NCI-H146 (cell line): ENCODE data around the gene PCDHA2.
"Not testable (repeated sequence)": the region's sequence is repeated elsewhere in the genome, so short reads cannot be mapped to it uniquely, and the experiment has no call there.

Experiments used
- DNase-seq: peaks from one replicate; lab custom pipeline; 2025; lab: John Stamatoyannopoulos, UW

Gene PCDHA2

DNA sequence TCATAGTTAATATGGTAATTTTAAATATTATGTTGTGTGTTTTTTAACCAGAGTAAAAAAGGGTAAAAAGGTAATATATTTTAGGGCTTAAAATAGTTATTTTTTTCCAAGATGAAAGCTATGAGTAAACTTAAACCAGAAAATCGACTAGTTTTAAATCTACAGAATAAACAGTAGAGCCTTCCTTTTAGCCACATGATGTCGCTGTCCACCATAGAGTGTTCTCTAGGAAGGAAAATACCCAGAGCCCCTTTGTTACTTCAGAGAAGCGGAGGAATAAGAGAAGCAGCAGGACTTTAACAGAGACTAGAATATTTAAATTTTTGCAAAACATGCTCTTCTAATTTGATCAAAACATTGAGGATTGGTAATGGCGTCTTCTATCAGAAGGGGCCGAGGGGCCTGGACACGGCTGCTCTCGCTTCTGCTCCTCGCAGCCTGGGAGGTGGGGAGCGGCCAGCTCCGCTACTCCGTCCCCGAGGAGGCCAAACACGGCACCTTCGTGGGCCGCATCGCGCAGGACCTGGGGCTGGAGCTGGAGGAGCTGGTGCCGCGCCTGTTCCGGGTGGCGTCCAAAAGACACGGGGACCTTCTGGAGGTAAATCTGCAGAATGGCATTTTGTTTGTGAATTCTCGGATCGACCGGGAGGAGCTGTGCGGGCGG, at the start of gene PCDHA2:
PCDHA2 (plus strand) TSS at position 258 of the 664 bp plus-strand sequence.
- DNase-seq = no peak

- no peak for DNase-seq
These were observed 41.1 kb upstream of the PCDHA2 start for GRCh38 chr5:140753561-140753960.

DNA sequence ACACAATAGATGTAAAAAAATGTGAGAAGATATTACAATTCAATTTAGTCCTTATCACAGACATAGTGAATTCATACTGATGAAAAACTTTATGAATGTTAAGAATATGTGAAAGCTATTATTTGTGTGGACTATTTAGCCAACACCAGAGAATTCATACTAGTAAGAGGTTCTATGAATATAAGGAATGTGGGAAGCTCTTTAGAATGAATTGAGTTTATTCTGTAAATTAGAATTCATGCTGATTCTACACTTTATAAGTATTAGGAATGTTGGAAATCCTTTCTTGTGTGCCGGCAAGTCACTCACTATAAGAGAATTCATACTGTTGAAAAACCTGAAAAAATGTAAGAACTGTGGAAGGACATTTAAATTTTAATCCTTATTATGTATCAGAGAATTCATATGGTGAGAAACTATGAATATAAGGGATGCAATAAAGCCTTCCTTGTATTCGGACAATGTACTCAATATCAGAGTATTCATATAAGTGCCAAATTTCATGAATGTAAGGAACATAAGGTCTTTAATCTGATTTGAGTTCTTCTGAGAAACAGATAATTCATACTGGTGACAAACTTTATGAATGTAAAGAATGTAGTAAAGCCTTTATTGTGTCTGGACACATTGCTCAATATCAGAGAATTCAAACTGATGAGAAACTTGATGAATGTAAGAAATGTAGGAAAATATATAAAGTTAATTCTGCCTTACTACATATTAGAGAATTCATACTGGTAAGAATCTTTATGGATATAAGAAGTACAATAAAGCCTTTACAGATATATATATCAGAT, 30.3 kb upstream of the PCDHA2 start:
- DNase-seq = no peak

DNA sequence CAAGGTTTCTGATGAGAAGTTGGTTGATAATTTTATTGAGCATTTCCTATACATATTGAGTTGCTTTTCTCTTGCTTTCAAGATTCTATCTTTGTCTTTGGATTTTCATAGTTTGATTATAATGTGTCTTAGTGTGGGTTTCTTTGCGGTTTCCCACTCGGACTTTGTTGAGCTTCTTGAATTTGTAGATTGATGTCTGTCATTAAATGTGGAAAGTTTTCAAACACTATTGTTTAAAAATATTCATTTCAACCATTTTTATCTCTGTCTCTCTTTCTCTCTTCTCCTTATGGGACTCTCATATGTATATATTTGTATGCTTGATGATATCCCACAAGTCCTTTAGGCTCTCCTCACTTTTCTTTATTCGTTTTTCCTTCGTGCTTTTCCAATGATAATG, 27.2 kb upstream of the PCDHA2 start:
- DNase-seq = no peak

DNA sequence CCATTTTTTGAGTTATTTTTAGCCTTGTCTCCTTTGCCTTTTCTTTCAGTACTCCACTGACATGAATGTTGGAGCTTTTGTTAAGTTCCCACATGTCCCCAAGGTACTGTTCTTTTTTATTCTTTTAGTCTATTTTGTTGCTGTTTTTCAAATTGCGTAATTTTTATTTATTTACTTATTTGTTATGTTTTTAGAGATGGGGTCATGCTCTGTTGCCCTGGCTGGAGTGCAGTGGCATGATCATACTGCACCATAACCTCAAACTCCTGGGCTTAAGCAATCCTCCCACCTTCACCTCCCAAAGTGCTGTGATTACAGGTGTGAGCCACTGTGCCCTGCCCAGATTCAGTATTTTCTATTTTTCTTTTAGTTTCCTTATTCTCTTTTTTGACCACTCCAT, 14.1 kb upstream of the PCDHA2 start:
- no peak for DNase-seq

DNA sequence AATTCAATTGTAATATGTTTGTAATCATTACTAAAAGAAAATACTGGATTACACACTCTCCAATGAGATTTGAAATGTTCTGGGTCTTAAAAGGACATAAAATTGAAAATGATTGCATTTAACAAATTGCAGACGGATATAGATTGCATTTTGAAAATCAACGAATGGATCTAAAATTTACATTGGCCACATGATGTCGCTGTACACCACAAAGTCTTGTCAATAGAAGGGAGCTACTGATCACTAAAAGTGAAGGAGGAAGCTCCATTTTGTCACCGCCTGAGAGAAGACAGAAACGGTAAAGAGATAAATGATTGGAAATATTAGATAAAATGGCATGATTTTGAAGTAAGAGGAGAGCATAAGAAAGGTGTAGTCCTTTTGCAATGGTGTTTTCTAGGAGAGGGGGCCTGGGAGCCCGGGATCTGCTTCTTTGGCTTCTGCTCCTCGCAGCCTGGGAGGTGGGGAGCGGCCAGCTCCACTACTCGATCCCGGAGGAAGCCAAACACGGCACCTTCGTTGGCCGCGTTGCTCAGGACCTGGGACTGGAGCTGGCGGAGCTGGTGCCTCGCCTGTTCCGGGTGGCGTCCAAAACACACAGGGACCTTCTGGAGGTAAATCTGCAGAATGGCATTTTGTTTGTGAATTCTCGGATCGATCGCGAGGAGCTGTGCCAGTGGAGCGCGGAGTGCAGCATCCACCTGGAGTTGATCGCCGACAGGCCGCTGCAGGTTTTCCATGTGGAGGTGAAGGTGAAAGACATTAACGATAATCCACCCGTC, 8.6 kb upstream of the PCDHA2 start, which contains the start of gene PCDHA1:
PCDHA1 (plus strand) TSS at position 236 of the 782 bp plus-strand sequence.
- peak; percentile 64 for DNase-seq

GRCh38 chr5:140787422-140787821, 7.2 kb upstream of the PCDHA2 start:
- not testable (repeated sequence) for DNase-seq

GRCh38 chr5:140787849-140788504, 6.7 kb upstream of the PCDHA2 start:
- DNase-seq = not testable (repeated sequence)

- no peak for DNase-seq
These were observed 3.6 kb upstream of the PCDHA2 start for GRCh38 chr5:140791089-140791488.

DNA sequence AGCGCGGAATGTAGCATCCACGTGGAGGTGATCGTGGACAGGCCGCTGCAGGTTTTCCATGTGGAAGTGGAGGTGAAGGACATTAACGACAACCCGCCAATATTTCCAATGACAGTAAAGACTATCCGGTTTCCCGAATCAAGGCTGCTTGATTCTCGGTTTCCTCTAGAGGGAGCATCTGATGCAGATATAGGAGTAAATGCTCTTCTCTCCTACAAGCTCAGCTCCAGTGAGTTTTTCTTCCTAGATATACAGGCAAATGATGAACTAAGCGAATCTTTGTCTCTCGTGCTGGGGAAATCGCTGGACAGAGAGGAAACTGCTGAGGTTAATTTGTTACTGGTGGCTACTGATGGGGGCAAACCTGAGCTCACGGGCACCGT, 598 bp downstream of the PCDHA2 start:
- no peak for DNase-seq

DNA sequence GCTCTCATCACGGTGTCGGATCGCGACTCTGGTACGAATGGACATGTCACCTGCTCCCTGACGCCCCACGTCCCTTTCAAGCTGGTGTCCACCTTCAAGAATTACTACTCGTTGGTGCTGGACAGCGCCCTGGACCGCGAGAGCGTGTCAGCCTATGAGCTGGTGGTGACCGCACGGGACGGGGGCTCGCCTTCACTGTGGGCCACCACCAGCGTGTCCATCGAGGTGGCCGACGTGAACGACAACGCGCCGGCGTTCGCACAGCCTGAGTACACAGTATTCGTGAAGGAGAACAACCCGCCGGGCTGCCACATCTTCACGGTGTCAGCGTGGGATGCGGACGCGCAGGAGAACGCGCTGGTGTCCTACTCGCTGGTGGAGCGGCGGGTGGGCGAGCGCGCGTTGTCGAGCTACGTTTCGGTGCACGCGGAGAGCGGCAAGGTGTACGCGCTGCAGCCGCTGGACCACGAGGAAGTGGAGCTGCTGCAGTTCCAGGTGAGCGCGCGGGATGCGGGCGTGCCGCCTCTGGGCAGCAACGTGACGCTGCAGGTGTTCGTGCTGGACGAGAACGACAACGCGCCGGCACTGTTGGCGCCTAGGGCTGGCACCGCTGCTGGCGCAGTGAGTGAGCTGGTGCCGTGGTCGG, 1.5 kb downstream of the PCDHA2 start:
- DNase-seq = not testable (repeated sequence)

GRCh38 chr5:140796718-140797095, 2.1 kb downstream of the PCDHA2 start:
- no peak for DNase-seq

DNA sequence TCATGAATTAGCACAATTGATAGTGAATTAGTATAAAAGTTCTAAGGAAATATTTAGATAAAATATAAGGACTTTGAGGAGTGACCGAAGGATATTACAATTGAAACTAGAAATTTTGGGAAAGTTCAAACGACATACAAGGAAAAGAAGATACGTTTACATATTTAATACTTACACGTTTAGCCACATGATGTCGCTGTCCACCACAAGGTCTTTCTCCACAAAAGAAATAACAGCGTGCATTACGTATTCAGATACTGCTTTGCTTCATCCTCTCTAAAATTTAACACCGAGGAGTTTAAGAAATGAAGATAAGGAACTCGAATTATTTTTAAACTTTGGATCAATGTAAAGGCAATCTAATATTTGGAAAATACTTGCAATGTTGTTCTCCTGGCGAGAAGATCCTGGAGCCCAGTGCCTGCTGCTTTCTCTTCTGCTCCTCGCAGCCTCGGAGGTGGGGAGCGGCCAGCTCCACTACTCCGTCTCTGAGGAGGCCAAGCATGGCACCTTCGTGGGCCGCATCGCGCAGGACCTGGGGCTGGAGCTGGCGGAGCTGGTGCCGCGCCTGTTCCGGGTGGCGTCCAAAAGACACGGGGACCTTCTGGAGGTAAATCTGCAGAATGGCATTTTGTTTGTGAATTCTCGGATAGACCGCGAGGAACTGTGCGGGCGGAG, 6.3 kb downstream of the PCDHA2 start, which contains the start of gene PCDHA3:
PCDHA3 (plus strand) TSS at position 242 of the 678 bp plus-strand sequence.
- no peak for DNase-seq

- no peak for DNase-seq
These were observed 6.8 kb downstream of the PCDHA2 start for GRCh38 chr5:140801494-140801841.

DNA sequence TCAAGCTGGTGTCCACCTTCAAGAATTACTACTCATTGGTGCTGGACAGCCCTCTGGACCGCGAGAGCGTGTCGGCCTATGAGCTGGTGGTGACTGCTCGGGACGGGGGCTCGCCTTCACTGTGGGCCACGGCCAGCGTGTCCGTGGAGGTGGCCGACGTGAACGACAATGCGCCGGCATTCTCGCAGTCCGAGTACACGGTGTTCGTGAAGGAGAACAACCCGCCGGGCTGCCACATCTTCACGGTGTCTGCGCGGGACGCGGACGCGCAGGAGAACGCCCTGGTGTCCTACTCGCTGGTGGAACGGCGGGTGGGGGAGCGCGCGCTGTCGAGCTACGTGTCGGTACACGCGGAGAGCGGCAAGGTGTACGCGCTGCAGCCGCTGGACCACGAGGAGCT, 7.7 kb downstream of the PCDHA2 start:
- DNase-seq = not testable (repeated sequence)

GRCh38 chr5:140802781-140803271, 8.2 kb downstream of the PCDHA2 start:
- no peak for DNase-seq

GRCh38 chr5:140806834-140807775, 12.5 kb downstream of the PCDHA2 start, which contains the start of gene PCDHA4:
Gene PCDHA4 (plus strand): TSS chr5:140807068.
- peak; percentile 79 for DNase-seq

- not testable (repeated sequence) for DNase-seq
These were observed 13.7 kb downstream of the PCDHA2 start for GRCh38 chr5:140808241-140808888.

- no peak for DNase-seq
These were observed 14.2 kb downstream of the PCDHA2 start for GRCh38 chr5:140808889-140809291.
